Epithelial cell of proximal tubule (primary cell): ENCODE measurements around the gene FAM9C. TPM values are rescaled to one million over a fixed set of nuclear protein-coding genes. Genes with fewer than 3 reads are reported as not detected.

ENCODE experiments used
- DNase-seq: peaks from one replicate; pipeline ENCODE4 v3.0.0-alpha.2; 2011; ENCODE audit warnings: low read depth
- H3K4me3 ChIP-seq: 2 replicates; pipeline ENCODE4 v1.5.1; 2011; ENCODE audit warnings: low read depth, mild to moderate bottlenecking, low read length
- CTCF ChIP-seq: conservative IDR thresholded peaks from 2 replicates; pipeline ENCODE4 v1.5.1; 2012; ENCODE audit warnings: low read depth, mild to moderate bottlenecking, low read length
- total RNA-seq: library from RNA; depleted of rRNA; stranded (reverse); fragments of >200 nt; gene quantifications from 2 replicates; pipeline ENCODE4 v1.2.3, GENCODE V29; 2015

The FAM9C gene
- total RNA-seq, 1 donor from 2014 or later, result not detected

GRCh38 chrX:13001961-13002671 lies 42.3 kb downstream of the FAM9C start:
- TF ChIP-seq CTCF, result no peak
- no peak overlapping the region for H3K4me3 ChIP-seq
- DNase-seq, result no peak

- DNase-seq, result no peak
- H3K4me3 ChIP-seq, result no peak overlapping the region
- no peak for TF ChIP-seq CTCF
Measured at GRCh38 chrX:13001097-13001496, 43.3 kb downstream of the FAM9C start.

GRCh38 chrX:13000301-13000811 lies 44.1 kb downstream of the FAM9C start:
- TF ChIP-seq CTCF, result no peak
- H3K4me3 ChIP-seq, result no peak overlapping the region
- DNase-seq, result no peak

- H3K4me3 ChIP-seq, result no peak overlapping the region
- no peak for TF ChIP-seq CTCF
- no peak for DNase-seq
Measured at GRCh38 chrX:12999422-12999821, 45.0 kb downstream of the FAM9C start.

- TF ChIP-seq CTCF, result no peak
- no peak overlapping the region for H3K4me3 ChIP-seq
- DNase-seq, result no peak
Measured at GRCh38 chrX:12997906-12998687, 46.3 kb downstream of the FAM9C start.

GRCh38 chrX:12996934-12997435 lies 47.4 kb downstream of the FAM9C start:
- no peak for TF ChIP-seq CTCF
- no peak overlapping the region for H3K4me3 ChIP-seq
- no peak for DNase-seq
